IMR-90 (cell line): ENCODE measurements around the gene GKN1. TPM values are rescaled to one million over a fixed set of nuclear protein-coding genes. Genes with fewer than 3 reads are reported as not detected.

Experiments
- ATAC-seq: fragments of 200-7000 bp; cut with Tn5 transposase; 2 replicates; pipeline ENCODE4 v1.9.1; 2020; ENCODE audit warnings: low read depth, mild to moderate bottlenecking, moderate library complexity
- BruUV-seq: library from RNA; stranded (reverse); fragments of 400-500 nt; replicated peaks from 2 replicates; lab custom pipeline; 2021; lab: Mats Ljungman, UMichigan
- CTCF ChIA-PET: fragments of 300-600 bp; formaldehyde crosslinking; extraction: SDS; loops from one replicate; lab custom pipeline; 2021; ENCODE audit warnings: antibody characterized with exemption; lab: Yijun Ruan, JAX
- POLR2A ChIA-PET: fragments of 300-600 bp; sonication (Branson Sonifier 250); formaldehyde crosslinking; loops from one replicate; lab custom pipeline; 2022; ENCODE audit warnings: antibody characterized with exemption; ENCODE audit not compliant: unreplicated experiment; lab: Charles Lee
- DNase-seq: peaks from one replicate; pipeline ENCODE4 v3.0.0; 2013
- H2AFZ ChIP-seq: replicated peaks from 2 replicates; pipeline ENCODE3; 2013; ENCODE audit warnings: low read length, mild to moderate bottlenecking; ENCODE audit not compliant: poor library complexity
- H2AK5ac ChIP-seq: 2 replicates; pipeline ENCODE4 v1.6.1; 2013; ENCODE audit warnings: low read depth, low read length, inconsistent platforms
- H2AK9ac ChIP-seq: replicated peaks from 2 replicates; pipeline ENCODE3; 2013; ENCODE audit warnings: mild to moderate bottlenecking, low read depth, low read length, moderate library complexity; ENCODE audit not compliant: poor library complexity
- H2BK120ac ChIP-seq: 2 replicates; pipeline ENCODE4 v1.6.1; 2013; ENCODE audit warnings: low read depth, low read length, inconsistent platforms
- H2BK15ac ChIP-seq: 3 replicates; pipeline ENCODE4 v1.6.1; 2013; ENCODE audit warnings: low read depth, low read length, inconsistent platforms
- H2BK20ac ChIP-seq: 2 replicates; pipeline ENCODE4 v1.6.1; 2013; ENCODE audit warnings: low read depth, mild to moderate bottlenecking, inconsistent platforms, low read length, moderate library complexity
- H2BK5ac ChIP-seq: 2 replicates; pipeline ENCODE4 v1.6.1; 2013; ENCODE audit warnings: mild to moderate bottlenecking, low read depth, low read length, inconsistent platforms; ENCODE audit not compliant: poor library complexity, severe bottlenecking
- H3K14ac ChIP-seq: replicated peaks from 2 replicates; pipeline ENCODE4 v1.6.1; 2013; ENCODE audit warnings: low read depth, low read length, inconsistent platforms
- H3K18ac ChIP-seq: 2 replicates; pipeline ENCODE4 v1.6.1; 2013; ENCODE audit warnings: low read depth, low read length, control low read depth
- H3K23ac ChIP-seq: 2 replicates; pipeline ENCODE4 v1.6.1; 2013; ENCODE audit warnings: low read depth, low read length, inconsistent platforms
- H3K27ac ChIP-seq: 2 replicates; pipeline ENCODE4 v1.5.1; 2013; ENCODE audit warnings: mild to moderate bottlenecking, control low read depth, low read length; ENCODE audit not compliant: insufficient read depth
- H3K27me3 ChIP-seq: 2 replicates; pipeline ENCODE4 v1.6.1; 2013; ENCODE audit warnings: low read length; ENCODE audit not compliant: control insufficient read depth, insufficient read depth
- H3K36me3 ChIP-seq: 2 replicates; pipeline ENCODE4 v1.6.1; 2013; ENCODE audit warnings: low read length, mixed read lengths; ENCODE audit not compliant: control insufficient read depth, insufficient read depth
- H3K4ac ChIP-seq: 2 replicates; pipeline ENCODE4 v1.6.1; 2013; ENCODE audit warnings: low read depth, low read length, inconsistent platforms
- H3K4me1 ChIP-seq: 2 replicates; pipeline ENCODE4 v1.6.1; 2013; ENCODE audit warnings: low read length, mixed read lengths; ENCODE audit not compliant: control insufficient read depth, insufficient read depth
- H3K4me2 ChIP-seq: 2 replicates; pipeline ENCODE4 v1.6.1; 2013; ENCODE audit warnings: low read depth, mild to moderate bottlenecking, control low read depth, low read length, moderate library complexity
- H3K4me3 ChIP-seq: 2 replicates; pipeline ENCODE4 v1.5.1; 2013; ENCODE audit warnings: low read depth, mild to moderate bottlenecking, control low read depth, low read length, moderate library complexity; ENCODE audit not compliant: insufficient read depth
- H3K56ac ChIP-seq: 2 replicates; pipeline ENCODE4 v1.6.1; 2013; ENCODE audit warnings: low read length, inconsistent platforms; ENCODE audit not compliant: insufficient read depth; ENCODE audit errors: extremely low read depth
- H3K79me1 ChIP-seq, 2 experiments: 2 replicates each; pipeline ENCODE4 v1.6.1; 2013; ENCODE audit warnings: low read length in 2 of 2, inconsistent platforms in 1 of 2, low read depth in 1 of 2
- H3K9ac ChIP-seq: 2 replicates; pipeline ENCODE4 v1.6.1; 2013; ENCODE audit warnings: low read depth, low read length, control low read depth
- H3K9me1 ChIP-seq: 2 replicates; pipeline ENCODE4 v1.6.1; 2013; ENCODE audit warnings: low read length, inconsistent platforms; ENCODE audit not compliant: insufficient read depth
- H3K9me3 ChIP-seq: 2 replicates; pipeline ENCODE4 v1.6.1; 2013; ENCODE audit warnings: low read length; ENCODE audit not compliant: control insufficient read depth, insufficient read depth
- H4K20me1 ChIP-seq: 2 replicates; pipeline ENCODE4 v1.6.1; 2013; ENCODE audit warnings: low read length, inconsistent platforms; ENCODE audit not compliant: insufficient read depth
- H4K5ac ChIP-seq: 2 replicates; pipeline ENCODE4 v1.6.1; 2013; ENCODE audit warnings: mild to moderate bottlenecking, low read depth, low read length, control low read depth
- H4K8ac ChIP-seq, 2 experiments: 2 replicates each; pipeline ENCODE4 v1.6.1; 2013; ENCODE audit warnings: low read depth in 2 of 2, low read length in 2 of 2, control low read depth in 1 of 2, inconsistent platforms in 1 of 2
- H4K91ac ChIP-seq: 2 replicates; pipeline ENCODE4 v1.6.1; 2013; ENCODE audit warnings: low read depth, low read length, inconsistent platforms; ENCODE audit not compliant: insufficient read depth
- BHLHE40 ChIP-seq: fragments of 150-350 bp; IDR thresholded peaks from 2 replicates; pipeline ENCODE4 v1.6.1; 2016; ENCODE audit warnings: mild to moderate bottlenecking, low read depth, low read length
- CEBPB ChIP-seq: IDR thresholded peaks from 2 replicates; pipeline ENCODE4 v1.6.1; 2012; ENCODE audit warnings: low read depth, low read length, improper control_type of control experiment
- CHD1 ChIP-seq: IDR thresholded peaks from 2 replicates; pipeline ENCODE4 v1.6.1; 2012; ENCODE audit warnings: low read depth, low read length, improper control_type of control experiment
- CTCF ChIP-seq: conservative IDR thresholded peaks from 2 replicates; pipeline ENCODE4 v1.5.1; 2012; ENCODE audit warnings: mild to moderate bottlenecking, low read depth, low read length, improper control_type of control experiment
- ELK1 ChIP-seq: fragments of 150-350 bp; IDR thresholded peaks from 2 replicates; pipeline ENCODE4 v1.6.1; 2016; ENCODE audit warnings: low read depth, mild to moderate bottlenecking, low read length, moderate library complexity, borderline replicate concordance
- FOS ChIP-seq: fragments of 150-350 bp; IDR thresholded peaks from 2 replicates; pipeline ENCODE4 v1.6.1; 2016; ENCODE audit warnings: low read depth, low read length
- MAFK ChIP-seq: IDR thresholded peaks from 2 replicates; pipeline ENCODE4 v1.6.1; 2012; ENCODE audit warnings: low read depth, low read length, improper control_type of control experiment
- MAZ ChIP-seq: IDR thresholded peaks from 2 replicates; pipeline ENCODE4 v1.6.1; 2012; ENCODE audit warnings: low read depth, mild to moderate bottlenecking, low read length, improper control_type of control experiment, moderate library complexity, borderline replicate concordance
- MXI1 ChIP-seq: IDR thresholded peaks from 2 replicates; pipeline ENCODE4 v1.6.1; 2012; ENCODE audit warnings: low read depth, mild to moderate bottlenecking, low read length, moderate library complexity, borderline replicate concordance
- NFE2L2 ChIP-seq: fragments of 150-350 bp; IDR thresholded peaks from 2 replicates; pipeline ENCODE4 v1.6.1; 2016; ENCODE audit warnings: low read depth, mild to moderate bottlenecking, low read length
- POLR2A ChIP-seq: IDR thresholded peaks from 2 replicates; pipeline ENCODE4 v1.6.1; 2012; ENCODE audit warnings: mild to moderate bottlenecking, low read depth, low read length
- RAD21 ChIP-seq: IDR thresholded peaks from 2 replicates; pipeline ENCODE4 v1.6.1; 2012; ENCODE audit warnings: low read length, improper control_type of control experiment
- RCOR1 ChIP-seq: IDR thresholded peaks from 2 replicates; pipeline ENCODE4 v1.6.1; 2012; ENCODE audit warnings: mild to moderate bottlenecking, low read length, improper control_type of control experiment; ENCODE audit not compliant: insufficient replicate concordance
- RFX5 ChIP-seq: IDR thresholded peaks from 2 replicates; pipeline ENCODE4 v1.8.0; 2012; ENCODE audit warnings: low read depth, mild to moderate bottlenecking, low read length, moderate library complexity
- SMC3 ChIP-seq: fragments of 150-350 bp; IDR thresholded peaks from 2 replicates; pipeline ENCODE4 v1.6.1; 2016; ENCODE audit warnings: low read depth, mild to moderate bottlenecking, antibody characterized with exemption, low read length, moderate library complexity
- USF2 ChIP-seq: fragments of 150-350 bp; IDR thresholded peaks from 2 replicates; pipeline ENCODE4 v1.6.1; 2017; ENCODE audit warnings: mild to moderate bottlenecking, antibody characterized with exemption, low read length, low read depth
- WGBS, 2 experiments: methylation state at CpG; one replicate each; pipeline versions ENCODE4 v1.1.5 to v1.1.7; 2013; ENCODE audit warnings: missing lambda C conversion rate in 2 of 2; ENCODE audit not compliant: insufficient read length in 1 of 2; ENCODE audit errors: extremely low coverage in 2 of 2; 5-methylcytosine and 5-hydroxymethylcytosine counted together
- dilution Hi-C: fragments of 300-500 bp; cut with HindIII; formaldehyde crosslinking; loops from one replicate; pipeline ENCODE4 v1.14.3; 2018; ENCODE audit warnings: low sequenced_read_pairs; ENCODE audit not compliant: unreplicated experiment
- in situ Hi-C: fragments of 300-500 bp; cut with MboI; formaldehyde crosslinking; loops from 3 replicates; pipeline ENCODE4 v1.14.3; 2019; ENCODE audit warnings: low sequenced_read_pairs, inconsistent platforms, mixed read lengths
- intact Hi-C: fragments of 100-400 bp; cut with micrococcal nuclease; formaldehyde crosslinking; loops from 2 replicates; pipeline ENCODE4 v1.10.0; 2022
- polyA plus RNA-seq, 3 experiments: library from polyadenylated mRNA; depleted of rRNA; stranded (reverse); fragments of >200 nt; gene quantifications; 2 replicates each; pipeline ENCODE4 v1.2.3, GENCODE V29; 2012; ENCODE audit warnings: low replicate concordance in 1 of 3
- total RNA-seq: library from RNA; depleted of rRNA; stranded (reverse); fragments of >200 nt; gene quantifications from 2 replicates; pipeline ENCODE4 v1.2.3, GENCODE V29; 2012

GKN1 gene
- total and polyA plus RNA-seq, 2 of the 4 experiments (the other 2 are of a cell fraction) = not detected

- Histone ChIP-seq H2AFZ (no peak overlapping the region), H3K14ac (peak overlapping the region; percentile 22; the same call in 1 of the 2 replicates), H3K4me2 (no peak overlapping the region), H4K5ac (no peak overlapping the region), H4K91ac (no peak overlapping the region), H3K27me3 (no peaks in the 10 kb centered on the region), H3K23ac (no peak overlapping the region), H3K4me1 (peaks cover 31% of the 10 kb centered on the region), H4K20me1 (no peaks in the 10 kb centered on the region), H3K18ac (peak overlapping the region; percentile 6; the same call in 1 of the 2 replicates), H3K79me1 (no peaks in the 10 kb centered on the region), H3K4me3 (no peak overlapping the region), H2AK5ac (no peak overlapping the region), H2BK15ac (peak overlapping the region; percentile 65; the same call in 1 of the 3 replicates), H3K9me1 (peaks cover 22% of the 10 kb centered on the region), H2AK9ac (no peak overlapping the region), H3K9ac (no peak overlapping the region), H3K4ac (no peak overlapping the region), H4K8ac (no peak overlapping the region), H2BK5ac (no peak overlapping the region), H3K56ac (no peak overlapping the region), H3K36me3 (no peaks in the 10 kb centered on the region), H2BK20ac (no peak overlapping the region; the same call in 1 of the 2 replicates), H3K27ac (no peak overlapping the region), H2BK120ac (no peak overlapping the region), H3K9me3 (no peaks in the 10 kb centered on the region)
- WGBS, 2 experiments = no CpG with 5 or more reads among the region's 3 CpGs
- no TSS peak for BruUV-seq
- ATAC-seq = no peak
- CTCF ChIA-PET = interaction anchor here (0.7 to 1.2 kb wide), 3 partner anchors 9 to 10 kb away, joined by 3 to 7 read pairs (median 3); no protein-coding TSS in a partner anchor
- in situ Hi-C loops = no loop called here
- POLR2A ChIA-PET = no interaction called here
- no peak for DNase-seq
- TF ChIP-seq CTCF = no peak
- no peak for TF ChIP-seq FOS
- no peak for TF ChIP-seq MAZ
- TF ChIP-seq RAD21 = no peak
- TF ChIP-seq USF2 = no peak
- no peak for TF ChIP-seq CHD1
- no peak for TF ChIP-seq POLR2A
- no peak for TF ChIP-seq CEBPB
- no peak for TF ChIP-seq SMC3
- TF ChIP-seq MAFK = no peak
- no peak for TF ChIP-seq RFX5
- no peak for TF ChIP-seq MXI1
- no peak for TF ChIP-seq ELK1
- no peak for TF ChIP-seq RCOR1
- no peak for TF ChIP-seq NFE2L2
- TF ChIP-seq BHLHE40 = no peak
- dilution Hi-C loops = no loop called here
- intact Hi-C loops = no loop called here
These were observed 40.4 kb upstream of the GKN1 start for GRCh38 chr2:68934021-68934420.
